Stimulated activated naive CD4-positive, alpha-beta T cell (primary cell): ENCODE results near the gene RUNX1.

Experiments
- DNase-seq, 6 experiments: peaks; one replicate each; lab custom pipeline; 2025; lab: John Stamatoyannopoulos, UW

RUNX1 gene

GRCh38 chr21:34946385-34946840, 102.7 kb downstream of the RUNX1 start:
- no peak for DNase-seq

- DNase-seq: no peak
Measured at GRCh38 chr21:34945288-34945687, 103.8 kb downstream of the RUNX1 start.

- no peak for DNase-seq
Measured at GRCh38 chr21:34944015-34944755, 104.9 kb downstream of the RUNX1 start.

GRCh38 chr21:34942911-34943310, 106.2 kb downstream of the RUNX1 start:
- DNase-seq: no peak

GRCh38 chr21:34941162-34941561, 107.9 kb downstream of the RUNX1 start:
- no peak for DNase-seq

- no peak for DNase-seq
Measured at GRCh38 chr21:34939673-34940331, 109.3 kb downstream of the RUNX1 start.

- DNase-seq: no peak
Measured at GRCh38 chr21:34938089-34938764, 110.9 kb downstream of the RUNX1 start.

- no peak for DNase-seq
Measured at GRCh38 chr21:34936883-34937563, 112.1 kb downstream of the RUNX1 start.

- peak in 4 of 6 experiments; percentile 3 to 73 (median 69) for DNase-seq
Measured at GRCh38 chr21:34936371-34936789, 112.7 kb downstream of the RUNX1 start.

- no peak for DNase-seq
Measured at GRCh38 chr21:34935898-34936297, 113.2 kb downstream of the RUNX1 start.

- no peak for DNase-seq
Measured at GRCh38 chr21:34935452-34935851, 113.7 kb downstream of the RUNX1 start.

- no peak for DNase-seq
Measured at GRCh38 chr21:34934350-34934749, 114.8 kb downstream of the RUNX1 start.

GRCh38 chr21:34933609-34934335, 115.3 kb downstream of the RUNX1 start:
- DNase-seq: peak in 5 of 6 experiments; percentile 17 to 72 (median 62)

GRCh38 chr21:34932233-34932632, 116.9 kb downstream of the RUNX1 start:
- DNase-seq: no peak

- DNase-seq: no peak
Measured at GRCh38 chr21:34930971-34931370, 118.1 kb downstream of the RUNX1 start.

- DNase-seq: no peak
Measured at GRCh38 chr21:34928637-34929036, 120.5 kb downstream of the RUNX1 start.

GRCh38 chr21:34927992-34928391, 121.1 kb downstream of the RUNX1 start:
- no peak for DNase-seq

GRCh38 chr21:34926803-34927467, 122.2 kb downstream of the RUNX1 start:
- DNase-seq: no peak

- no peak for DNase-seq
Measured at GRCh38 chr21:34925597-34925996, 123.5 kb downstream of the RUNX1 start.

- DNase-seq: no peak
Measured at GRCh38 chr21:34924771-34925419, 124.2 kb downstream of the RUNX1 start.
